A549 (cell line): ENCODE measurements around the gene ITPRIPL2.
A peak's percentile ranks its signal among the peaks of the same experiment; 100 is the strongest.

Source experiments
- CHD2 ChIP-seq: fragments of 150-350 bp; IDR thresholded peaks from 2 replicates; pipeline ENCODE4 v1.6.1; 2014; ENCODE audit warnings: low read length; ENCODE audit not compliant: partially characterized antibody
- EP300 ChIP-seq, 2 experiments: fragments of >200 bp; sonication (Bioruptor Twin); formaldehyde crosslinking; IDR thresholded peaks; 2 replicates in 1 of 2; 3 replicates in 1 of 2; pipeline ENCODE4 v1.6.1; 2016 to 2017
- JUN ChIP-seq, 2 experiments: fragments of >200 bp; sonication (Bioruptor Twin); formaldehyde crosslinking; IDR thresholded peaks; 2 replicates in 1 of 2; 3 replicates in 1 of 2; pipeline ENCODE4 v1.6.1; 2016 to 2017
- MYC ChIP-seq: IDR thresholded peaks from 2 replicates; pipeline ENCODE4 v1.6.1; 2012; ENCODE audit warnings: mild to moderate bottlenecking, inconsistent platforms, low read length, improper control_type of control experiment, borderline replicate concordance
- NFE2L2 ChIP-seq: fragments of 150-350 bp; conservative IDR thresholded peaks from 2 replicates; pipeline ENCODE4 v1.6.1; 2014; ENCODE audit warnings: low read length
- POLR2A ChIP-seq: IDR thresholded peaks from 2 replicates; pipeline ENCODE4 v1.6.1; 2012; ENCODE audit warnings: mild to moderate bottlenecking, low read length
- RAD21 ChIP-seq, 2 experiments: fragments of >200 bp in 1 of 2; sonication (Bioruptor Twin) in 1 of 2; formaldehyde crosslinking in 1 of 2; IDR thresholded peaks in 1 of 2; conservative IDR thresholded peaks in 1 of 2; 2 replicates in 1 of 2; 3 replicates in 1 of 2; pipeline ENCODE4 v1.6.1; 2012 to 2018; ENCODE audit warnings: inconsistent platforms in 1 of 2
- SMC3 ChIP-seq: fragments of >200 bp; sonication (Bioruptor Twin); formaldehyde crosslinking; IDR thresholded peaks from 3 replicates; pipeline ENCODE4 v1.6.1; 2018; ENCODE audit warnings: inconsistent platforms
- SREBF2 ChIP-seq: fragments of 450-650 bp; IDR thresholded peaks from 2 replicates; pipeline ENCODE4 v1.6.1; 2014; ENCODE audit warnings: mild to moderate bottlenecking, moderate library complexity
- TF ChIP-seq, protein P1 (sequence below): fragments of >200 bp; sonication (Bioruptor Twin); formaldehyde crosslinking; IDR thresholded peaks from 3 replicates; pipeline ENCODE4 v1.5.1; 2016
- TF ChIP-seq, protein P2 (sequence below): fragments of 200-600 bp; sonication (generic); IDR thresholded peaks from 2 replicates; pipeline ENCODE4 v1.6.1; 2016; ENCODE audit warnings: antibody characterized with exemption, mild to moderate bottlenecking, moderate library complexity
- TF ChIP-seq, protein P3 (sequence below): fragments of 450-650 bp; IDR thresholded peaks from 2 replicates; pipeline ENCODE4 v1.6.1; 2014; ENCODE audit warnings: antibody characterized with exemption
- TF ChIP-seq, protein P4 (sequence below): IDR thresholded peaks from 2 replicates; pipeline ENCODE4 v1.6.1; 2012

DNA sequence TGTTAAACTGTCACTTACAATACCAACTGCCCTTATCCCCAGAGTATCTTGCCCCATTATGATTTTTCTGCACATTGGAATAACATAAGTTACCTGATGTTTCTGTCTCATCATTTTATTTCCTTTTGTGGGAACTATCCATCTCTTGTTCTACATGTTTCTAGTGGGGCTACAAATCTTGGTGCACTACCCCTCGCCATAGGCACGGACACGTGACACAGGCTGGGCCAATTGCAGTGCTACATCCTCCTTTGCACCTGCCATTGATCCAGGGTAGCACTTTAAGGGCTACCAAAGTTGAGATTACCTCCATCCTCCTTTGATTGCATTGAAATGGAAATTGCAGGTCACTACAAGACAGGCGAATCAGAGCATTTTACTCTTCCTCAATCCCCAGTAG lies 40.1 kb downstream of the ITPRIPL2 start:
- TF ChIP-seq, protein P1, sequence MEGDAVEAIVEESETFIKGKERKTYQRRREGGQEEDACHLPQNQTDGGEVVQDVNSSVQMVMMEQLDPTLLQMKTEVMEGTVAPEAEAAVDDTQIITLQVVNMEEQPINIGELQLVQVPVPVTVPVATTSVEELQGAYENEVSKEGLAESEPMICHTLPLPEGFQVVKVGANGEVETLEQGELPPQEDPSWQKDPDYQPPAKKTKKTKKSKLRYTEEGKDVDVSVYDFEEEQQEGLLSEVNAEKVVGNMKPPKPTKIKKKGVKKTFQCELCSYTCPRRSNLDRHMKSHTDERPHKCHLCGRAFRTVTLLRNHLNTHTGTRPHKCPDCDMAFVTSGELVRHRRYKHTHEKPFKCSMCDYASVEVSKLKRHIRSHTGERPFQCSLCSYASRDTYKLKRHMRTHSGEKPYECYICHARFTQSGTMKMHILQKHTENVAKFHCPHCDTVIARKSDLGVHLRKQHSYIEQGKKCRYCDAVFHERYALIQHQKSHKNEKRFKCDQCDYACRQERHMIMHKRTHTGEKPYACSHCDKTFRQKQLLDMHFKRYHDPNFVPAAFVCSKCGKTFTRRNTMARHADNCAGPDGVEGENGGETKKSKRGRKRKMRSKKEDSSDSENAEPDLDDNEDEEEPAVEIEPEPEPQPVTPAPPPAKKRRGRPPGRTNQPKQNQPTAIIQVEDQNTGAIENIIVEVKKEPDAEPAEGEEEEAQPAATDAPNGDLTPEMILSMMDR, result no peak
- TF ChIP-seq MYC, result no peak
- no peak for TF ChIP-seq EP300 (IDR thresholded peaks at IDR 0.05)
- no peak for TF ChIP-seq POLR2A
- TF ChIP-seq CHD2, result no peak
- no peak for TF ChIP-seq JUN (IDR thresholded peaks at IDR 0.05)
- TF ChIP-seq, protein P2, sequence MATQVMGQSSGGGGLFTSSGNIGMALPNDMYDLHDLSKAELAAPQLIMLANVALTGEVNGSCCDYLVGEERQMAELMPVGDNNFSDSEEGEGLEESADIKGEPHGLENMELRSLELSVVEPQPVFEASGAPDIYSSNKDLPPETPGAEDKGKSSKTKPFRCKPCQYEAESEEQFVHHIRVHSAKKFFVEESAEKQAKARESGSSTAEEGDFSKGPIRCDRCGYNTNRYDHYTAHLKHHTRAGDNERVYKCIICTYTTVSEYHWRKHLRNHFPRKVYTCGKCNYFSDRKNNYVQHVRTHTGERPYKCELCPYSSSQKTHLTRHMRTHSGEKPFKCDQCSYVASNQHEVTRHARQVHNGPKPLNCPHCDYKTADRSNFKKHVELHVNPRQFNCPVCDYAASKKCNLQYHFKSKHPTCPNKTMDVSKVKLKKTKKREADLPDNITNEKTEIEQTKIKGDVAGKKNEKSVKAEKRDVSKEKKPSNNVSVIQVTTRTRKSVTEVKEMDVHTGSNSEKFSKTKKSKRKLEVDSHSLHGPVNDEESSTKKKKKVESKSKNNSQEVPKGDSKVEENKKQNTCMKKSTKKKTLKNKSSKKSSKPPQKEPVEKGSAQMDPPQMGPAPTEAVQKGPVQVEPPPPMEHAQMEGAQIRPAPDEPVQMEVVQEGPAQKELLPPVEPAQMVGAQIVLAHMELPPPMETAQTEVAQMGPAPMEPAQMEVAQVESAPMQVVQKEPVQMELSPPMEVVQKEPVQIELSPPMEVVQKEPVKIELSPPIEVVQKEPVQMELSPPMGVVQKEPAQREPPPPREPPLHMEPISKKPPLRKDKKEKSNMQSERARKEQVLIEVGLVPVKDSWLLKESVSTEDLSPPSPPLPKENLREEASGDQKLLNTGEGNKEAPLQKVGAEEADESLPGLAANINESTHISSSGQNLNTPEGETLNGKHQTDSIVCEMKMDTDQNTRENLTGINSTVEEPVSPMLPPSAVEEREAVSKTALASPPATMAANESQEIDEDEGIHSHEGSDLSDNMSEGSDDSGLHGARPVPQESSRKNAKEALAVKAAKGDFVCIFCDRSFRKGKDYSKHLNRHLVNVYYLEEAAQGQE, result no peak
- TF ChIP-seq NFE2L2, result no peak
- TF ChIP-seq RAD21 (conservative IDR thresholded peaks at IDR 0.05 in 1 of 2, IDR thresholded peaks at IDR 0.05 in 1 of 2), result no peak
- TF ChIP-seq SMC3, result no peak
- no peak for TF ChIP-seq SREBF2
- TF ChIP-seq, protein P3, sequence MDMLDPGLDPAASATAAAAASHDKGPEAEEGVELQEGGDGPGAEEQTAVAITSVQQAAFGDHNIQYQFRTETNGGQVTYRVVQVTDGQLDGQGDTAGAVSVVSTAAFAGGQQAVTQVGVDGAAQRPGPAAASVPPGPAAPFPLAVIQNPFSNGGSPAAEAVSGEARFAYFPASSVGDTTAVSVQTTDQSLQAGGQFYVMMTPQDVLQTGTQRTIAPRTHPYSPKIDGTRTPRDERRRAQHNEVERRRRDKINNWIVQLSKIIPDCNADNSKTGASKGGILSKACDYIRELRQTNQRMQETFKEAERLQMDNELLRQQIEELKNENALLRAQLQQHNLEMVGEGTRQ, result peak; percentile 84
- TF ChIP-seq, protein P4, sequence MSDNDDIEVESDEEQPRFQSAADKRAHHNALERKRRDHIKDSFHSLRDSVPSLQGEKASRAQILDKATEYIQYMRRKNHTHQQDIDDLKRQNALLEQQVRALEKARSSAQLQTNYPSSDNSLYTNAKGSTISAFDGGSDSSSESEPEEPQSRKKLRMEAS, result peak; percentile 69
